Caki2 (cell line): Measurements from ENCODE around the gene CBX3. TPM values are rescaled to one million over a fixed set of nuclear protein-coding genes. Genes with fewer than 3 reads are reported as not detected.
"Not testable (repeated sequence)": the region's sequence is repeated elsewhere in the genome, so short reads cannot be mapped to it uniquely, and the experiment has no call there.

Experiments
- DNase-seq: peaks from one replicate; pipeline ENCODE4 v3.0.0-alpha.2; 2015; ENCODE audit warnings: low read depth
- in situ Hi-C: cut with HindIII; loops from 2 replicates; pipeline ENCODE4 v1.10.0; 2016; ENCODE audit warnings: low sequenced_read_pairs, low pct_unique_long_range_greater_than_20kb, mixed read lengths
- total RNA-seq: library from RNA; depleted of rRNA; stranded (reverse); fragments of >200 nt; shearing (Covaris generic); gene quantifications from 2 replicates; pipeline ENCODE4 v1.2.3, GENCODE V29; 2014; ENCODE audit warnings: low replicate concordance

CBX3 gene
- total RNA-seq, 1 experiment from 2014 or later = 250 TPM

GRCh38 chr7:26167303-26167934 is 34.1 kb upstream of the CBX3 start:
- DNase-seq = no peak
- in situ Hi-C loops = no loop called here

GRCh38 chr7:26168458-26169023 is 33.0 kb upstream of the CBX3 start:
- in situ Hi-C loops = no loop called here
- no peak for DNase-seq

GRCh38 chr7:26169271-26169670 is 32.3 kb upstream of the CBX3 start:
- no peak for DNase-seq
- in situ Hi-C loops = no loop called here

- in situ Hi-C loops = no loop called here
- no peak for DNase-seq
These were observed 30.9 kb upstream of the CBX3 start for GRCh38 chr7:26170663-26171062.

- in situ Hi-C loops = no loop called here
- DNase-seq = no peak
These were observed 29.9 kb upstream of the CBX3 start for GRCh38 chr7:26171601-26172000.

- in situ Hi-C loops = no loop called here
- no peak for DNase-seq
These were observed 29.5 kb upstream of the CBX3 start for GRCh38 chr7:26172048-26172447.

- in situ Hi-C loops, DNase-seq: not testable (repeated sequence)
These were observed 25.6 kb upstream of the CBX3 start for GRCh38 chr7:26175903-26176302.

- in situ Hi-C loops, DNase-seq: not testable (repeated sequence)
These were observed 24.8 kb upstream of the CBX3 start for GRCh38 chr7:26176696-26177095.

- DNase-seq, in situ Hi-C loops: not testable (repeated sequence)
These were observed 24.3 kb upstream of the CBX3 start for GRCh38 chr7:26177269-26177668.

GRCh38 chr7:26178272-26178960 is 23.1 kb upstream of the CBX3 start:
- in situ Hi-C loops = no loop called here
- no peak for DNase-seq

GRCh38 chr7:26179422-26179821 is 22.1 kb upstream of the CBX3 start:
- DNase-seq = no peak
- in situ Hi-C loops = no loop called here

- DNase-seq = no peak
- in situ Hi-C loops = no loop called here
These were observed 21.6 kb upstream of the CBX3 start for GRCh38 chr7:26179826-26180497.

GRCh38 chr7:26180792-26181198 is 20.8 kb upstream of the CBX3 start:
- in situ Hi-C loops = no loop called here
- no peak for DNase-seq

GRCh38 chr7:26181474-26182227 is 19.9 kb upstream of the CBX3 start:
- no peak for DNase-seq
- in situ Hi-C loops = no loop called here

GRCh38 chr7:26182283-26182682 is 19.3 kb upstream of the CBX3 start:
- DNase-seq = no peak
- in situ Hi-C loops = no loop called here

- in situ Hi-C loops = no loop called here
These were observed 18.8 kb upstream of the CBX3 start for GRCh38 chr7:26182706-26183105.

GRCh38 chr7:26183545-26184280 is 17.8 kb upstream of the CBX3 start:
- in situ Hi-C loops = no loop called here
- DNase-seq = no peak

More at GRCh38 chr7:26182706-26183105, 18.8 kb upstream of the CBX3 start:
- DNase-seq = no peak
